Liver (tissue), 9 donors: Measurements from ENCODE around the gene BCAR3. TPM values are rescaled to one million over a fixed set of nuclear protein-coding genes. Genes with fewer than 3 reads are reported as not detected.

Experiments used
- DNase-seq: peaks from one replicate; pipeline ENCODE4 v3.0.0-alpha.2; 2017; ENCODE audit warnings: low spot score
- H3K27ac ChIP-seq, 2 donors: one replicate each; pipeline ENCODE4 v1.7.0; 2013; ENCODE audit warnings: inconsistent platforms in 2 of 2, low read length in 2 of 2, control low read depth in 1 of 2, low read depth in 1 of 2, mild to moderate bottlenecking in 1 of 2
- H3K27me3 ChIP-seq, 4 donors: one replicate each; pipeline versions ENCODE4 v1.6.1 to v1.7.0; 2013; ENCODE audit warnings: low read length in 3 of 4, inconsistent platforms in 1 of 4, mild to moderate bottlenecking in 1 of 4, moderate library complexity in 1 of 4; ENCODE audit not compliant: control insufficient read depth in 4 of 4, insufficient read depth in 4 of 4
- H3K36me3 ChIP-seq, 4 donors: one replicate each; pipeline versions ENCODE4 v1.6.1 to v1.7.0; 2013; ENCODE audit warnings: low read length in 3 of 4, mild to moderate bottlenecking in 3 of 4, low read depth in 1 of 4, moderate library complexity in 1 of 4; ENCODE audit not compliant: control insufficient read depth in 4 of 4, insufficient read depth in 3 of 4
- H3K4me1 ChIP-seq, 4 donors: one replicate each; pipeline versions ENCODE4 v1.6.1 to v1.7.0; 2013; ENCODE audit warnings: low read length in 3 of 4, mild to moderate bottlenecking in 3 of 4, moderate library complexity in 1 of 4; ENCODE audit not compliant: control insufficient read depth in 4 of 4, insufficient read depth in 4 of 4
- H3K4me3 ChIP-seq, 3 donors: one replicate each; pipeline versions ENCODE4 v1.6.1 to v1.7.0; 2013; ENCODE audit warnings: low read length in 3 of 3, control low read depth in 1 of 3, low read depth in 1 of 3, mild to moderate bottlenecking in 1 of 3
- H3K9ac ChIP-seq, 2 donors: one replicate each; pipeline ENCODE4 v1.7.0; 2013; ENCODE audit warnings: low read length in 2 of 2, mild to moderate bottlenecking in 2 of 2, moderate library complexity in 2 of 2, control low read depth in 1 of 2, low read depth in 1 of 2
- H3K9me3 ChIP-seq, 4 donors: one replicate each; pipeline versions ENCODE4 v1.6.1 to v1.7.0; 2013; ENCODE audit warnings: low read length in 3 of 4; ENCODE audit not compliant: control insufficient read depth in 4 of 4
- EGR1 ChIP-seq, 2 donors: IDR thresholded peaks; 2 replicates each; pipeline ENCODE4 v1.6.1; 2016 to 2018; ENCODE audit warnings: antibody characterized with exemption in 2 of 2, low read depth in 2 of 2
- FOXA1 ChIP-seq: IDR thresholded peaks from 2 replicates; pipeline ENCODE4 v1.6.1; 2016; ENCODE audit warnings: antibody characterized with exemption
- FOXA2 ChIP-seq: IDR thresholded peaks from 2 replicates; pipeline ENCODE4 v1.6.1; 2016; ENCODE audit warnings: antibody characterized with exemption
- GABPA ChIP-seq, 2 donors: IDR thresholded peaks in 1 of 2; conservative IDR thresholded peaks in 1 of 2; 2 replicates each; pipeline ENCODE4 v1.6.1; 2016; ENCODE audit warnings: antibody characterized with exemption in 2 of 2, mild to moderate bottlenecking in 1 of 2, moderate library complexity in 1 of 2
- HNF4A ChIP-seq, 2 donors: conservative IDR thresholded peaks; 2 replicates each; pipeline ENCODE4 v1.6.1; 2016; ENCODE audit warnings: antibody characterized with exemption in 2 of 2, mild to moderate bottlenecking in 2 of 2
- HNF4G ChIP-seq: IDR thresholded peaks from 2 replicates; pipeline ENCODE4 v1.6.1; 2016; ENCODE audit warnings: antibody characterized with exemption
- JUND ChIP-seq, 2 donors: IDR thresholded peaks; 2 replicates each; pipeline ENCODE4 v1.6.1; 2016; ENCODE audit warnings: antibody characterized with exemption in 2 of 2
- NR2F2 ChIP-seq: IDR thresholded peaks from 2 replicates; pipeline ENCODE4 v1.6.1; 2016; ENCODE audit warnings: antibody characterized with exemption
- RAD21 ChIP-seq, 2 donors: IDR thresholded peaks; 2 replicates each; pipeline ENCODE4 v1.6.1; 2016; ENCODE audit warnings: antibody characterized with exemption in 2 of 2, mild to moderate bottlenecking in 2 of 2
- RXRA ChIP-seq, 2 donors: IDR thresholded peaks; 2 replicates each; pipeline ENCODE4 v1.6.1; 2017 to 2018; ENCODE audit warnings: antibody characterized with exemption in 2 of 2, mild to moderate bottlenecking in 1 of 2
- SP1 ChIP-seq: IDR thresholded peaks from 2 replicates; pipeline ENCODE4 v1.6.1; 2018; ENCODE audit warnings: antibody characterized with exemption, mild to moderate bottlenecking
- TAF1 ChIP-seq: conservative IDR thresholded peaks from 2 replicates; pipeline ENCODE4 v1.6.1; 2016; ENCODE audit warnings: antibody characterized with exemption, mild to moderate bottlenecking
- YY1 ChIP-seq: IDR thresholded peaks from 2 replicates; pipeline ENCODE4 v1.6.1; 2016; ENCODE audit warnings: antibody characterized with exemption, mild to moderate bottlenecking
- WGBS: extraction: QIAGEN DNeasy Blood & Tissue Kit; methylation state at CpG from one replicate; pipeline ENCODE4 v1.1.7; 2013; 5-methylcytosine and 5-hydroxymethylcytosine counted together
- polyA plus RNA-seq, 2 donors: library from polyadenylated mRNA; stranded (reverse) in 1 of 2; unstranded in 1 of 2; fragments of 200-250 nt in 1 of 2; fragments of >200 nt in 1 of 2; fragmentation: Nextera tagmentation in 1 of 2; extraction: Ambion mirVana in 1 of 2; gene quantifications; one replicate each; pipeline versions ENCODE4 v1.2.1 to v1.2.3, GENCODE V29; 2013 to 2015
- total RNA-seq, 2 donors: library from RNA; depleted of rRNA; stranded (reverse); fragments of >200 nt; gene quantifications; one replicate each; pipeline ENCODE4 v1.2.3, GENCODE V29; 2014
- TF ChIP-seq, protein P1 (sequence below): IDR thresholded peaks from 2 replicates; pipeline ENCODE4 v1.6.1; 2016; ENCODE audit warnings: antibody characterized with exemption, mild to moderate bottlenecking
- TF ChIP-seq, protein P2 (sequence below): IDR thresholded peaks from 2 replicates; pipeline ENCODE4 v1.6.1; 2016; ENCODE audit warnings: antibody characterized with exemption
- TF ChIP-seq, protein P3 (sequence below): IDR thresholded peaks from 2 replicates; pipeline ENCODE4 v1.6.1; 2016; ENCODE audit warnings: antibody characterized with exemption
- TF ChIP-seq, protein P4 (sequence below): IDR thresholded peaks from 2 replicates; pipeline ENCODE4 v1.6.1; 2016; ENCODE audit warnings: antibody characterized with exemption
- TF ChIP-seq, protein P5 (sequence below): fragments of 150-350 bp; IDR thresholded peaks from 2 replicates; pipeline ENCODE4 v1.5.1; 2017; ENCODE audit warnings: improper control_type of control experiment, low read depth, low read length; ENCODE audit not compliant: missing input control
- donor health status: healthy.
- donor health status: healthy.
- donor health status: healthy.
- donor health status: healthy.
- donor health status: healthy.

BCAR3 gene
- total and polyA plus RNA-seq, 4 donors, result 2.8 to 10.3 (median 7.7) TPM

DNA sequence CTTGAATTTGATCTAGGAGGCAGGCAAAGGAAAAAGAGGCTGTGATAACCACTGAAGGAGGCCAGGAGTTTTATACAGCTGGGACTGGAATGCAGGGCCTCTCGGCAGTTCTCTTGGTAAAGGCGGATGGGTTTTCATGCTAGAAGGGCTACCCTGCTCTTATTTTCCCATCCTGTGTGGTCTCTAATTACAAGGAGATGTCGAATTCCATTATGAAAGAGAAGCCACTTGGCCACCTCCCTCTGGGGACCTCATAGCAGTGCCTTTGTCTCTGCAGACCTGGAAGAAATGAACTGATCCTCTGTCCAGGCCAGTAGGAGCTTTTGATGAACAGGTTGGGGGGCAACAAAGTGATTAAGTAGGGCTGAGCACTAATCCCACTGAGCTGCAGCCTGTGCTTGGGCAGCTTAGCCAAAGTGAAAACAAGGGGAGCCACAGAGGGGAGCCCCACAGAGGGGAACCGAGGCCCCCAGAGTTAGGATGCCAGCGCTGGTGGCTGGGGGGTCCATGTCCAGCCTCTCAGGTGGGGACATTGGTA lies 42.2 kb upstream of the BCAR3 start:
- no peaks in the 10 kb centered on the region for H3K27me3 ChIP-seq
- 94% methylated on average over 5 of the region's 5 CpGs for WGBS
- no peaks in the 10 kb centered on the region for H3K36me3 ChIP-seq
- no peak overlapping the region for H3K4me3 ChIP-seq
- no peak overlapping the region for H3K27ac ChIP-seq
- peaks cover 0 to 1% (median 0%) of the 10 kb centered on the region in 4 donors for H3K4me1 ChIP-seq
- no peak overlapping the region for H3K9ac ChIP-seq
- DNase-seq, result no peak
- TF ChIP-seq GABPA (IDR thresholded peaks at IDR 0.05 in 1 of 2, conservative IDR thresholded peaks at IDR 0.05 in 1 of 2) (no peak), NR2F2 (no peak), TAF1 (no peak), SP1 (no peak), FOXA1 (no peak), FOXA2 (no peak), YY1 (no peak)
- TF ChIP-seq, protein P1, sequence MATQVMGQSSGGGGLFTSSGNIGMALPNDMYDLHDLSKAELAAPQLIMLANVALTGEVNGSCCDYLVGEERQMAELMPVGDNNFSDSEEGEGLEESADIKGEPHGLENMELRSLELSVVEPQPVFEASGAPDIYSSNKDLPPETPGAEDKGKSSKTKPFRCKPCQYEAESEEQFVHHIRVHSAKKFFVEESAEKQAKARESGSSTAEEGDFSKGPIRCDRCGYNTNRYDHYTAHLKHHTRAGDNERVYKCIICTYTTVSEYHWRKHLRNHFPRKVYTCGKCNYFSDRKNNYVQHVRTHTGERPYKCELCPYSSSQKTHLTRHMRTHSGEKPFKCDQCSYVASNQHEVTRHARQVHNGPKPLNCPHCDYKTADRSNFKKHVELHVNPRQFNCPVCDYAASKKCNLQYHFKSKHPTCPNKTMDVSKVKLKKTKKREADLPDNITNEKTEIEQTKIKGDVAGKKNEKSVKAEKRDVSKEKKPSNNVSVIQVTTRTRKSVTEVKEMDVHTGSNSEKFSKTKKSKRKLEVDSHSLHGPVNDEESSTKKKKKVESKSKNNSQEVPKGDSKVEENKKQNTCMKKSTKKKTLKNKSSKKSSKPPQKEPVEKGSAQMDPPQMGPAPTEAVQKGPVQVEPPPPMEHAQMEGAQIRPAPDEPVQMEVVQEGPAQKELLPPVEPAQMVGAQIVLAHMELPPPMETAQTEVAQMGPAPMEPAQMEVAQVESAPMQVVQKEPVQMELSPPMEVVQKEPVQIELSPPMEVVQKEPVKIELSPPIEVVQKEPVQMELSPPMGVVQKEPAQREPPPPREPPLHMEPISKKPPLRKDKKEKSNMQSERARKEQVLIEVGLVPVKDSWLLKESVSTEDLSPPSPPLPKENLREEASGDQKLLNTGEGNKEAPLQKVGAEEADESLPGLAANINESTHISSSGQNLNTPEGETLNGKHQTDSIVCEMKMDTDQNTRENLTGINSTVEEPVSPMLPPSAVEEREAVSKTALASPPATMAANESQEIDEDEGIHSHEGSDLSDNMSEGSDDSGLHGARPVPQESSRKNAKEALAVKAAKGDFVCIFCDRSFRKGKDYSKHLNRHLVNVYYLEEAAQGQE, result no peak
- TF ChIP-seq, protein P2, sequence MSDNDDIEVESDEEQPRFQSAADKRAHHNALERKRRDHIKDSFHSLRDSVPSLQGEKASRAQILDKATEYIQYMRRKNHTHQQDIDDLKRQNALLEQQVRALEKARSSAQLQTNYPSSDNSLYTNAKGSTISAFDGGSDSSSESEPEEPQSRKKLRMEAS, result no peak
- TF ChIP-seq, protein P3, sequence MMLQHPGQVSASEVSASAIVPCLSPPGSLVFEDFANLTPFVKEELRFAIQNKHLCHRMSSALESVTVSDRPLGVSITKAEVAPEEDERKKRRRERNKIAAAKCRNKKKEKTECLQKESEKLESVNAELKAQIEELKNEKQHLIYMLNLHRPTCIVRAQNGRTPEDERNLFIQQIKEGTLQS, result no peak
- H3K9me3 ChIP-seq, result no peaks in the 10 kb centered on the region

DNA sequence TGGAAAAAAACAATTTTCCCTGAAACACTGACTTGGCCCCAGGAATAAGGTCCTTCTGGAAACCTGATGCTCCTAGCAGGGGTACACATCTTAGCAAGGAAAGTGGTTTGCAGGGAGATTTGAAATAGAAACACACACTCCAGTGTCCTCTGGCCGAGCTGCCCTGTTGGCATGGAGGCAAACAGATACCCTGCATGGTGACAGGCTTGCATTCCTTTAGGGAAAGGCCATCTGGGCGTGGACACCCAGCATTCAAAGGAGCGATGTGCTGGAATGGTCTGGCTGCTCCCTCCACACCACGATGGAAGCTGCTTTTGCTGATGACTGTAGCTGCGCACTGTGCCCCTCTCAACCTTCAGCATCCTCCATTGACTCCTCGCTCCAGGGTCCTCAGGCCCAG lies 41.5 kb upstream of the BCAR3 start:
- no peak for DNase-seq
- Histone ChIP-seq H3K9ac (no peak overlapping the region), H3K36me3 (no peaks in the 10 kb centered on the region), H3K4me3 (no peak overlapping the region), H3K4me1 (peaks cover 0 to 1% (median 0%) of the 10 kb centered on the region in 4 donors), H3K27me3 (no peaks in the 10 kb centered on the region), H3K9me3 (no peaks in the 10 kb centered on the region), H3K27ac (no peak overlapping the region)
- WGBS, result 90% methylated on average over 6 of the region's 6 CpGs
- TF ChIP-seq FOXA1 (no peak), EGR1 (IDR thresholded peaks at IDR 0.05; ENCODE audit: low read depth in 2 of 2) (no peak), YY1 (no peak), RXRA (IDR thresholded peaks at IDR 0.05) (no peak), RAD21 (IDR thresholded peaks at IDR 0.05) (no peak), FOXA2 (no peak), GABPA (IDR thresholded peaks at IDR 0.05 in 1 of 2, conservative IDR thresholded peaks at IDR 0.05 in 1 of 2) (no peak), SP1 (no peak), TAF1 (no peak), HNF4A (conservative IDR thresholded peaks at IDR 0.05) (no peak), NR2F2 (no peak), HNF4G (no peak), JUND (IDR thresholded peaks at IDR 0.05) (no peak)
- TF ChIP-seq, protein P4, sequence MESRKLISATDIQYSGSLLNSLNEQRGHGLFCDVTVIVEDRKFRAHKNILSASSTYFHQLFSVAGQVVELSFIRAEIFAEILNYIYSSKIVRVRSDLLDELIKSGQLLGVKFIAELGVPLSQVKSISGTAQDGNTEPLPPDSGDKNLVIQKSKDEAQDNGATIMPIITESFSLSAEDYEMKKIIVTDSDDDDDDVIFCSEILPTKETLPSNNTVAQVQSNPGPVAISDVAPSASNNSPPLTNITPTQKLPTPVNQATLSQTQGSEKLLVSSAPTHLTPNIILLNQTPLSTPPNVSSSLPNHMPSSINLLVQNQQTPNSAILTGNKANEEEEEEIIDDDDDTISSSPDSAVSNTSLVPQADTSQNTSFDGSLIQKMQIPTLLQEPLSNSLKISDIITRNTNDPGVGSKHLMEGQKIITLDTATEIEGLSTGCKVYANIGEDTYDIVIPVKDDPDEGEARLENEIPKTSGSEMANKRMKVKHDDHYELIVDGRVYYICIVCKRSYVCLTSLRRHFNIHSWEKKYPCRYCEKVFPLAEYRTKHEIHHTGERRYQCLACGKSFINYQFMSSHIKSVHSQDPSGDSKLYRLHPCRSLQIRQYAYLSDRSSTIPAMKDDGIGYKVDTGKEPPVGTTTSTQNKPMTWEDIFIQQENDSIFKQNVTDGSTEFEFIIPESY, result no peak
- TF ChIP-seq, protein P1, result no peak
- TF ChIP-seq, protein P2, result no peak
- TF ChIP-seq, protein P5, sequence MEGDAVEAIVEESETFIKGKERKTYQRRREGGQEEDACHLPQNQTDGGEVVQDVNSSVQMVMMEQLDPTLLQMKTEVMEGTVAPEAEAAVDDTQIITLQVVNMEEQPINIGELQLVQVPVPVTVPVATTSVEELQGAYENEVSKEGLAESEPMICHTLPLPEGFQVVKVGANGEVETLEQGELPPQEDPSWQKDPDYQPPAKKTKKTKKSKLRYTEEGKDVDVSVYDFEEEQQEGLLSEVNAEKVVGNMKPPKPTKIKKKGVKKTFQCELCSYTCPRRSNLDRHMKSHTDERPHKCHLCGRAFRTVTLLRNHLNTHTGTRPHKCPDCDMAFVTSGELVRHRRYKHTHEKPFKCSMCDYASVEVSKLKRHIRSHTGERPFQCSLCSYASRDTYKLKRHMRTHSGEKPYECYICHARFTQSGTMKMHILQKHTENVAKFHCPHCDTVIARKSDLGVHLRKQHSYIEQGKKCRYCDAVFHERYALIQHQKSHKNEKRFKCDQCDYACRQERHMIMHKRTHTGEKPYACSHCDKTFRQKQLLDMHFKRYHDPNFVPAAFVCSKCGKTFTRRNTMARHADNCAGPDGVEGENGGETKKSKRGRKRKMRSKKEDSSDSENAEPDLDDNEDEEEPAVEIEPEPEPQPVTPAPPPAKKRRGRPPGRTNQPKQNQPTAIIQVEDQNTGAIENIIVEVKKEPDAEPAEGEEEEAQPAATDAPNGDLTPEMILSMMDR, result no peak
- TF ChIP-seq, protein P3, result no peak
